ENCODE measurements around the gene PCDHB4. TPM values are rescaled to one million over a fixed set of nuclear protein-coding genes. Genes with fewer than 3 reads are reported as not detected.
A peak's percentile ranks its signal among the peaks of the same experiment; 100 is the strongest.
"Not testable (repeated sequence)": the region's sequence is repeated elsewhere in the genome, so short reads cannot be mapped to it uniquely, and the experiment has no call there.

Gene PCDHB4
- 1.7 TPM for total RNA-seq
- long read RNA-seq, partial matches to known transcripts, result 0 of 2 reads
- long read RNA-seq, other reads (novel, unspliced or antisense), result 0 of 2 reads

- ATAC-seq (ENCODE audit: poor library complexity) (peak; percentile 53), DNase-seq (peak; percentile 36)
- intact Hi-C loops (cut with DNase I), result no loop called here
Measured at GRCh38 chr5:141121563-141121962, at the start of gene PCDHB4. Gene PCDHB4 (plus strand): TSS chr5:141121818. CDS start chr5:141121999, 181 bp downstream.

GRCh38 chr5:141077826-141078225, 43.8 kb upstream of the PCDHB4 start:
- ATAC-seq (ENCODE audit: poor library complexity), result no peak
- intact Hi-C loops (cut with DNase I), result no loop called here
- DNase-seq, result no peak

- intact Hi-C loops (cut with DNase I), result no loop called here
- no peak for ATAC-seq (ENCODE audit: poor library complexity)
Measured at GRCh38 chr5:141082228-141082627, 39.4 kb upstream of the PCDHB4 start.

GRCh38 chr5:141084487-141084989, 37.1 kb upstream of the PCDHB4 start:
- DNase-seq (peak; percentile 48), ATAC-seq (ENCODE audit: poor library complexity) (peak; percentile 75)
- intact Hi-C loops (cut with DNase I), result no loop called here

More at GRCh38 chr5:141082228-141082627, 39.4 kb upstream of the PCDHB4 start:
- no peak for DNase-seq

- intact Hi-C loops (cut with DNase I), result no loop called here
- ATAC-seq (ENCODE audit: poor library complexity) (peak; percentile 46), DNase-seq (no peak)
Measured at GRCh38 chr5:141094481-141095262, 26.9 kb upstream of the PCDHB4 start, which contains the start of gene PCDHB2. Gene PCDHB2 (plus strand): TSS chr5:141094615. CDS start chr5:141094791, 176 bp downstream.

GRCh38 chr5:141095263-141095641, 26.4 kb upstream of the PCDHB4 start:
- DNase-seq (peak; percentile 27), ATAC-seq (ENCODE audit: poor library complexity) (no peak)
- intact Hi-C loops (cut with DNase I), result no loop called here

GRCh38 chr5:141096181-141096580, 25.4 kb upstream of the PCDHB4 start:
- intact Hi-C loops (cut with DNase I); DNase-seq; ATAC-seq (ENCODE audit: poor library complexity): not testable (repeated sequence)

GRCh38 chr5:141096586-141096985, 25.0 kb upstream of the PCDHB4 start:
- DNase-seq; ATAC-seq (ENCODE audit: poor library complexity); intact Hi-C loops (cut with DNase I): not testable (repeated sequence)

- intact Hi-C loops (cut with DNase I), result no loop called here
- DNase-seq (peak; percentile 55), ATAC-seq (ENCODE audit: poor library complexity) (no peak)
Measured at GRCh38 chr5:141100243-141100805, 21.3 kb upstream of the PCDHB4 start, which contains the start of gene PCDHB3. Gene PCDHB3 (plus strand): TSS chr5:141100473. CDS start chr5:141100650, 177 bp downstream.

GRCh38 chr5:141101059-141101458, 20.6 kb upstream of the PCDHB4 start:
- DNase-seq, result peak; percentile 41
- ATAC-seq (ENCODE audit: poor library complexity), result no peak
- intact Hi-C loops (cut with DNase I), result no loop called here

- ATAC-seq (ENCODE audit: poor library complexity); intact Hi-C loops (cut with DNase I); DNase-seq: not testable (repeated sequence)
Measured at GRCh38 chr5:141102070-141102469, 19.5 kb upstream of the PCDHB4 start.

- peak; percentile 32 for DNase-seq
- ATAC-seq (ENCODE audit: poor library complexity); intact Hi-C loops (cut with DNase I): not testable (repeated sequence)
Measured at GRCh38 chr5:141102471-141102870, 19.1 kb upstream of the PCDHB4 start.

- no peak for DNase-seq
- intact Hi-C loops (cut with DNase I), result no loop called here
- no peak for ATAC-seq (ENCODE audit: poor library complexity)
Measured at GRCh38 chr5:141105350-141105749, 16.3 kb upstream of the PCDHB4 start.

- DNase-seq (no peak), ATAC-seq (ENCODE audit: poor library complexity) (no peak)
- intact Hi-C loops (cut with DNase I), result no loop called here
Measured at GRCh38 chr5:141119250-141119649, 2.4 kb upstream of the PCDHB4 start.

GRCh38 chr5:141121985-141122384, 367 bp downstream of the PCDHB4 start:
- ATAC-seq (ENCODE audit: poor library complexity), result peak; percentile 45

GRCh38 chr5:141123396-141124135, 1.9 kb downstream of the PCDHB4 start:
- ATAC-seq (ENCODE audit: poor library complexity); intact Hi-C loops (cut with DNase I): not testable (repeated sequence)
- DNase-seq, result peak; percentile 23

More at GRCh38 chr5:141121985-141122384, 367 bp downstream of the PCDHB4 start:
- intact Hi-C loops (cut with DNase I), result no loop called here
- DNase-seq, result peak; percentile 31

GRCh38 chr5:141127305-141127704, 5.7 kb downstream of the PCDHB4 start:
- intact Hi-C loops (cut with DNase I), result no loop called here
- no peak for ATAC-seq (ENCODE audit: poor library complexity)
- DNase-seq, result no peak

- intact Hi-C loops (cut with DNase I), result no loop called here
- DNase-seq (no peak), ATAC-seq (ENCODE audit: poor library complexity) (no peak)
Measured at GRCh38 chr5:141135030-141135717, 13.6 kb downstream of the PCDHB4 start, which contains the start of gene PCDHB5. Gene PCDHB5 (plus strand): TSS chr5:141135206. CDS start chr5:141135435, 229 bp downstream.
